Brain pericyte (primary cell): ENCODE results near the gene THOC2.
A peak's percentile ranks its signal among the peaks of the same experiment; 100 is the strongest.
"Not testable (repeated sequence)": the region's sequence is repeated elsewhere in the genome, so short reads cannot be mapped to it uniquely, and the experiment has no call there.

Experiments used
- DNase-seq: peaks from one replicate; pipeline ENCODE4 v3.0.0-alpha.2; 2012; ENCODE audit warnings: low read depth, low spot score

THOC2 gene, protein sequence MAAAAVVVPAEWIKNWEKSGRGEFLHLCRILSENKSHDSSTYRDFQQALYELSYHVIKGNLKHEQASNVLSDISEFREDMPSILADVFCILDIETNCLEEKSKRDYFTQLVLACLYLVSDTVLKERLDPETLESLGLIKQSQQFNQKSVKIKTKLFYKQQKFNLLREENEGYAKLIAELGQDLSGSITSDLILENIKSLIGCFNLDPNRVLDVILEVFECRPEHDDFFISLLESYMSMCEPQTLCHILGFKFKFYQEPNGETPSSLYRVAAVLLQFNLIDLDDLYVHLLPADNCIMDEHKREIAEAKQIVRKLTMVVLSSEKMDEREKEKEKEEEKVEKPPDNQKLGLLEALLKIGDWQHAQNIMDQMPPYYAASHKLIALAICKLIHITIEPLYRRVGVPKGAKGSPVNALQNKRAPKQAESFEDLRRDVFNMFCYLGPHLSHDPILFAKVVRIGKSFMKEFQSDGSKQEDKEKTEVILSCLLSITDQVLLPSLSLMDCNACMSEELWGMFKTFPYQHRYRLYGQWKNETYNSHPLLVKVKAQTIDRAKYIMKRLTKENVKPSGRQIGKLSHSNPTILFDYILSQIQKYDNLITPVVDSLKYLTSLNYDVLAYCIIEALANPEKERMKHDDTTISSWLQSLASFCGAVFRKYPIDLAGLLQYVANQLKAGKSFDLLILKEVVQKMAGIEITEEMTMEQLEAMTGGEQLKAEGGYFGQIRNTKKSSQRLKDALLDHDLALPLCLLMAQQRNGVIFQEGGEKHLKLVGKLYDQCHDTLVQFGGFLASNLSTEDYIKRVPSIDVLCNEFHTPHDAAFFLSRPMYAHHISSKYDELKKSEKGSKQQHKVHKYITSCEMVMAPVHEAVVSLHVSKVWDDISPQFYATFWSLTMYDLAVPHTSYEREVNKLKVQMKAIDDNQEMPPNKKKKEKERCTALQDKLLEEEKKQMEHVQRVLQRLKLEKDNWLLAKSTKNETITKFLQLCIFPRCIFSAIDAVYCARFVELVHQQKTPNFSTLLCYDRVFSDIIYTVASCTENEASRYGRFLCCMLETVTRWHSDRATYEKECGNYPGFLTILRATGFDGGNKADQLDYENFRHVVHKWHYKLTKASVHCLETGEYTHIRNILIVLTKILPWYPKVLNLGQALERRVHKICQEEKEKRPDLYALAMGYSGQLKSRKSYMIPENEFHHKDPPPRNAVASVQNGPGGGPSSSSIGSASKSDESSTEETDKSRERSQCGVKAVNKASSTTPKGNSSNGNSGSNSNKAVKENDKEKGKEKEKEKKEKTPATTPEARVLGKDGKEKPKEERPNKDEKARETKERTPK (N-terminal part only)

DNA sequence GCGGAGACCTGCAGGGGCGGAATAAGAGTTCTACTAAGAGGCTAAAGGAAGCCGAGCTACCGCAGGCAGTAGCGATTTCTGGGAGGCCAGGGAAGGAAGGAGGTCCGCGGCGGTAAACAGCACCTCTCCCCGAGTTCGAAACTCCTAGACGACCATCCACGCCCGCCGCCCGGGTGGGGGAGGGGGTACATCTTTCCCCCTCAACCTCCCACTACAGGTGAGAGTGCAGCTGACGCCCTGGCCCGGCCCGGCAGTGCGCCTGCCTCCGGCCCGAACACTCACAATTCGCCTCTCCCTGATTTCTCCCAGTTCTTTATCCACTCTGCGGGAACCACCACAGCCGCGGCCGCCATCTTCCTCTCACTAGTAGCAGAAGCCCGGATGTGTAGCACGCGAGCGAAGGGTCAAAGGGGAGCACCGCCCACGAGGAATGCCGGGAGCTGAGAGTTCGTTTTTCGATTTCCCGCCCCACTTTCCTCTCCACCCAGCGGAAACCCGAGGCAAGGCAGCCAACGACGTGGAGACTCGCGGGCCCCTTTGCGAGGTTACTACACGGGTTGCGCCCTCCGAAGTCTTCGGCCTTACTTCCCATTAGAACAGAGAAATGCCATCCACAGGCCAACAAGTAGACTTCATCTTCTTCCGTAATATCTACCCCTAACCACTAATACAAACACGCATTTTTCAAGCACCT is at the start of gene THOC2:
TSS of gene THOC2 (minus strand) at position 383 of the 694 bp plus-strand sequence. CDS start at position 353, 30 bp downstream.
- DNase-seq, result peak; percentile 50

DNA sequence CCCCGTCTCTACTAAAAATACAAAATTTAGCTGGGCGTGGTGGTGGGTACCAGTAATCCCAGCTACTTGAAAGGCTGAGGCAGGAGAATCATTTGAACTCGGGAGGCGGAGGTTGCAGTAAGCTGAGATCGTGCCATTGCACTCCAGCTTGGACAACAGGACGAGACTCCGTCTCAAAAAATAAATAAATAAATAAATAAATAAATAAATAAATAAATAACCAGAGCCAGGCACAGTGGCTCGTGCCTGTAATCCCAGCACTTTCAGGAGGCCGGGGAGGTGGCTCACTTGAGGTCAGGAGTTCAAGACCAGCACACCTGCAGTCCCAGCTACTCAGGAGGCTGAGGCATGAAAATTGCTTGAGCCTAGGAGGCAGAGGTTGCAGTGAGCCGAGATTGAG is 48.9 kb upstream of the THOC2 start:
- not testable (repeated sequence) for DNase-seq

DNA sequence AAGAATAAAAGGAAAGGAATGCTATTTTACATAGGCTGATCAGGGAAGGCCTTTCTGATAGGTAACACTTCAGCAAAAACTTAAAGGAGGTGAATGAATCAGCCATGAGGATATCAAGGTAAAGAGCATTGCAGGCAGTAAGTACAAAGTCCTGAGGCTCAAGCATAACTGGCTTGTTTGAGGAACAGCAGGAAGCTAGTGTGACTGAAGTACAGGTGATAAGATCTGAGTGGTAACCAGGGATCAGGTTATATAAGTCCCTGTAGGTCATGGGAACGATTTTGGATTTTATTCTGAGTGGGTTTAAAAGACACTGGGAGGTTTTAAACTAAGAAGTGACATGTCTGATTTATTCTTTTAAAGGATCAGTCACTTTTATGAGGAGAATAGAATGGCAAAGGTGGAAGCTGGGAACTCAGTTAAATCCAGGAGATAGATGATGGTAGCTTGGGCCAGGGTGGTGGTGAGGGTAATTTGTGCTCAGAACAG is 47.1 kb upstream of the THOC2 start:
- DNase-seq, result no peak

DNA sequence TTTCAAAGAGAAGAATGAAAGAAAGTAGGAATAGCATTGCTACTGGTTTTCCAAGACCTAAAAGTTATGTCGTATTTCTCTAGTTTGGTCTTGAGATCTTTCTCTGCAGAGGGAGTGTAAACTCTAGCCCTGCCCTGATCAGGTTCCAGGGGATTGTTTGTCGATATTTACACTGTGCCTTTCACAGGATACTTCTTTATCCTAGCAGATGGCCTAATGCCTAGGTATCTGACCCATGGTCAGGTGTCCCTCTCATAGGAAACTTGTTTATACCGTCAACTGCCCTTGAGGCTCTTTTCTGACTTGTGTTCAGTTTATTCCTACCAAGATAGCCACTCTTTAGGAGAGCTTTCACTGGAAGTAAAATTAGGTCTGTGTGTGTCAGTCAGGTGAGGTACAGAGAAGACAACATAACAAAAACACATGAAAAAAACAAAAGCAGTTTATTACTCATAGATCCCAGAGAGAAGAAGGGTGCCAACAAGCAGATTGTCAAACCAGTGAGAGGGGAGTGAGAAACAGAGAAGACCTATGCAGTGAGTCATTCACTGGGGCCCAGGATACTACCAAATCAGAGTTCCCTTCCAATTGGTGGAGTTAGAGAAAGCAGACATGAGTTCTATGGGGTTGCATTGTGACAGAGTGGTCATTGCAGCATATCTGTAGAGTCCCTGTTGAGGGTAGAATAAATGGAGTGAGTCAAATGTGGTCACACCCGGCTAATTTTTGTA is 40.6 kb upstream of the THOC2 start:
- no peak for DNase-seq

DNA sequence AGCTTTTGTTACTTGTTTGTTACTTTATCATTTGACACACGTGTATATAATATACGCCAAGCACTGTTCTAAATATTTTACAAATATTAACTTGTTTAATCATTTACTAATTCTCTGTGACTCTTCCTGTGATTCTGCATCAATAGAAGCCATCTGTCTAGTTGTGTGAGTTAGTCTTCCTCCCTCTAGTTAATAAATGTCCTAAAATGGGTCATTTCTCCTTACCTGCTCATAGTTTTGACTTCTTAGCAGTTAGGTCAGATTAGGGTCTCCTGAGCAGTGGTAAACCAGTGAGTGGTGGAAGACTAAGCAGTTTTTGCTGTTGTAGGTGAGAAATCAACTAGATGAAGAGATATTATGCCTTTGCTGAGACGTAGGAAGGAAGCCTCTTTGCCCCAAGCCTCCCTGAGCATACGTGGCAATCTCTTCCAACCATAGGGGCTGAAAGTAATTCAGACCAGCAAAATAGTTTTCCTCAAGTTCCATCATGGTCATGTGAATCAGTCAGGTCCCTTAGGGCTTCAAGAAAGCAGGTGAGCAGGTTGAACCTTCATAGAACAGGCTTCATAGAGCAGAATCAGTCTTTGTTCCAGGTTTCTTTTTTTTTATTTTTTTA is 38.7 kb upstream of the THOC2 start:
- no peak for DNase-seq

DNA sequence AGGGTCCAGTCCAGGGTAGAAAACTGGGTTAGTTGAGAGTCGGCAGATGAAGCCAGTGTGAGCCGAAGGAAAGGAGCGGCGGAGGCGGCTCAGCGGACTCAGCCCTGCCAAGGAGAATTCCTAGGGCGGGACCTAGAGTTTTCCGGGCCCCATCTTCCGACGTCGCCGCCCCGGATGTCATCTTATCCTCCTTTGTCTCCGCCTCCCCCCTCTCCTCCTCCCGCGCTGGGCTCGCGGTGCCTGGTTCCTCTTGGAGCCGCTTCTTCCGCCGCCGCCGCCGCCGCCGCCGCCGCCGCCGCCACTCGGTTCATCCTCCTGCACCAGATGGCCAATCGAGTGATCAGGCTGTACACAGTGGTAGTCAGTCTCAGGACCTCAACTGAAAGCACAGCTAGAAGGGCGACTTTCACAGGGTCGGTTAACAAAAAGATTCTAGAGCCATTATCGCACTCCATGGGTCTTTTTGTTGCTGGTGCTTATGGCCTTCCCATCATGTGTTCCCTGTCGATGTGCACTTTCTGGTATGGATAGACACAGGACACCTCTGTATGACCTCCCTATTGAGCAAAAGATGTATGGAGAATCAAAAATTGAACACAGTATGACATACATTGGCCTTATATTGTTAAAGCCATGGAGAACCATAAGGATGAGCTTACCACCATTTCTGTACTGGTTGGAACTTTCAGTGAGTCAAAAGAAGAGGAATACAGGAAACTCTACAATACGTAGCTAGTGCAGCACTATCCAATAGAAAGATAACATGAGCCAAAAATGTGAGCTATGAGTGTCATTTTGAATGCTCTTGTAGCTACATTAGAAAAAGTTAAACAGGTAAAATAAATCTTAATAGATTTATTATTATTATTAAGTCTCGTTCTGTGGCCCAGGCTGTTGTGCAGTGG is 32.4 kb upstream of the THOC2 start:
- DNase-seq, result peak; percentile 57

DNA sequence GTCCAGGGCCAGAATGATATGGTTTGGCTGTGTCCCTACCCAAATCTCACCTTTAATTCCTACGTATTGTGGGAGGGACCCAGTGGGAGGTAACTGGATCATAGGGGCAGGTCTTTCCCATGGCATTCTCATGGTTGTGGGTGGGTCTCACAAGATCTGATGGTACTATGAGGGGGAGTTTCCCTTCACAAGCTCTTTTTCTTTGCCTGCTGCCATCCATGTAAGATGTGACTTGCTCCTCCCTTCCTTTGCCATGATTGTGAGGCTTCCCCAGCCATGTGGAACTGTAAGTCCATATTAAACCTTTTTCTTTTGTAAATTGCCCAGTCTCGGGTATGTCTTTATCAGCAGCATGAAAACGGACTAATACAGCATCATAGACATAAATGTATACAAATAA is 27.0 kb upstream of the THOC2 start:
- DNase-seq, result not testable (repeated sequence)

DNA sequence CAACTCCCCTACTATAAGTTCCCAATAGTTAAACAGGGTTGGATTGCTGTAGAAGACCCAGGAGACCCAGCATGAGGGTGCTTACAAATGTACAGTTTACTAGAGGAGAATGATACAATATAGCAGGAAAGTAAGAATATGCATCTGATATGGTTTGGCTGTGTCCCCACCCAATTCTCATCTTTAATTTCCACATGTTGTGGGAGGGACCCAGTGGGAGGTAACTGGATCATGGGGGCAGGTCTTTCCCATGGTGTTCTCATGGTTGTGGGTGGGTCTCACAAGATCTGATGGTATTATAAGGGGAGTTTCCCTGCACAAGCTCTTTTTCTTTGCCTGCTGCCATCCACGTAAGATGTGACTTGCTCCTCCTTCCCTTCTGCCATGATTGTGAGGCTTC is 24.9 kb upstream of the THOC2 start:
- not testable (repeated sequence) for DNase-seq

DNA sequence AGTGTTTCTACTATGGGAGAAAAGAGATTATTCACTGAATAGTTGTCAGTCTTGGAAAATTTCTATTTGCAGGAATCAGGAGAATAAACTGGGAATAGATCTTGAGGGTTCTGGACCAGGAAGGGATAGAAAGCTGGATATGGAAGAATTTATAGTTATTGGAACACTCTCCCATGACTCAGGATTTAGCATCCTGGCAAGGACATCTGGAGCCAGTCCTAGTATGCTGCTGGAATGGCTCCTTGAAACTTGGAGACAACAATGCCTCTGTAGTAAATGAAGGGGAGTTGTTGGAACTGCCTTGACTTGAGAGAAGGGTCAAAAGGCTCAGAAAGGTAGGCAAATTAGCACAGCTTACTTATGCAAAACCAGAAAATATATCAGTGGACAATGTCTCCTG is 23.5 kb upstream of the THOC2 start:
- DNase-seq, result no peak

DNA sequence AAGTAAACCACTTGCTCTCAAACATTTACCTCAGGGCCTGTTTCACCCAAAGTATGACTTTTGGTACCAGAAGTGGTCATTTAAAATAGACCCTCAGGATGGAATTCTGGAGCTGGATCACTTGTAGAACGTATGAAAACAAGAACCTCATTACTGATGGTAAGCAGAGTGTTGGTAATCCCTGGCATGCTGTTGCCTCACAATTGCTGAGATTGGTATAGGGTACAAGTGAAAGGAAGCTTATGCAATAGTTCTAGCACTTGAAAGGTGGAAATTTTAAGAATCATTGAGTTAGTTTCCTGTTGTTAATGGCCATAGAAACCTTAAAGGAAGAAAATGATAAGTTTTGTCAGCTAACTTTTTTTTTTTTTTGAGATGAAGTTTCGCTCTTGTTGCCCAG is 22.3 kb upstream of the THOC2 start:
- no peak for DNase-seq

DNA sequence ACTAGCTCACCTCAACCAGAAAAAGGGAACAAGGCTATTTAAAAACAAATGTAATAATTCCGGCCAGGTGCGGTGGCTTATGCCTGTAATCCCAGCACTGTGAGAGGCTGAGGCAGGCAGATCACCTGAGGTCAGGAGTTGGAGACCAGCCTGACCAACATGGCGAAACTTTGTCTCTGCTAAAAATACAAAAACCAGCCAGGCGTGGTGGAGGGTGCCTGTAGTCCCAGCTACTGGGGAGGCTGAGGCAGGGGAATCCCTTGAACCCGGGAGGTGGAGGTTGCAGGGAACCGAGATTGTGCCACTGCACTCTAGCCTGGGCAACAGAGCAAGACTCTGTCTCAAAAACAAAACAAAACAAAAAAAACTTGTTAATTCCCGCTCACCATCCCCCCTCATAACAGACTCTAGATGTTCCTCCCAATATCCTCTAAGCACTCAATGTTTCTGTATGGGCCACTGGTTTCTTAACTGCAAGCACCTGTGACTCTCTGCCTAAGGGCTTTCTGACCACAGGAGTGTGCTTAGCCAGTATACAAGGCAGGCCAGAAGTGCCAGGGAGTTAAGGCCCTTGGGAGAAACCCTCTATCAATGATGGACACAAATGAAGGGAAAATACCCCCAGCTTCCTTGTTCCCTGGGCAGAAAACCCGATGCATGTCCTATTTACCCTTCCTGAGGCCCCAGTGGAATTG is 21.0 kb upstream of the THOC2 start:
- DNase-seq, result no peak

DNA sequence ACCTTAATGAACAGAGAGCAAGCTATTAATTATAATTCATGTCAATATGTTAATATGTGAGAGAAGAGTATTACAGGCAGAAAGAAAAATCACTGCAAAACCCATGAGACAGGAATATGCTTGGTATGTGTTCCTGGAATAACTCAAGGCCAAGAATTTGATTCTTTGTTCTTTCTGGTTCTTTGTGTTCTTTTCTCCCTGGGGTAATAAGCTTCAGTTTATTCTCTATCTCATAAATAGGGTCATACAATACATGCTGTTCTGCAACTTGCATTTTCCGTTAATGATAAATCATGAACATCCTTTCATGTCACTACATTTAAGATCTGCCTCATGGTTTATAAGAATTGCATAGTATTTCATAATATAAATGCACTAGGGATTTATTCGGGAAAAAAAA is 16.8 kb upstream of the THOC2 start:
- DNase-seq, result no peak

DNA sequence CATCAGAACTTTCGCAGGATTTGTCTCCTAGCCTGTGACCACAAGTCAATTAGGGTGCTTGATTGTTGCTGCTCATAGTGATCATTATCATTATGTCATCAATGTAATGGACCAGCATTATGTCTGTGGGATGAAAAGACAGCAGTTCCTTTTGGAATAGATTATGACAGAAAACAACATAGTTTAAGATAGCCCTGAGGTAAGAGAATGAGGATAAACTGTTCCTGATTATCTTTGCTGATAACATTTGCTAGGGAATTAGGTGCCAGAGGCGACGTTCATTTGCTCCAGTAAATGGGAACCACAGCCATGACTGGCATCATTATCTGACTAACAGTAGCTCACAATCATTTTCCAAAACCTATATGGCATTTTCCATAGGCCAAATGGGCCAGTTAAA is 12.7 kb upstream of the THOC2 start:
- DNase-seq, result no peak

DNA sequence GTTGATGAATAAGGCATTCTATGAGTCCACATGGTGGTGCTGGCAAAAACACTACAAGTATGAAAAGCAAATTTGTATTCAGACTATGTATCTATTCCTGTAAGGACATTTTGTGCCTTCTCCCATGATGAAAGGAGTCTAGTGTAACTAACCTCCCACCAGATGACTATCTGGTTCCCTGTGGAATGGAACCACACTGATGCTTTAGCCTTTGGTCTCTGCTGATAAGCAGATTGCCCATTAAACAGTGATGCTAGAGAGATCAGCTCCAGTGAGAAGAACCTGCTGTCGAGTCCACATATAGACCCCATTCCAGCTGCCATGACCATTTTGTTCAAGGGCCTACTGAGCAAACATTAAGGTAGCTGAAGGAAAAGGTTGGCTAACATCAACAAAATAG is 10.5 kb upstream of the THOC2 start:
- no peak for DNase-seq

DNA sequence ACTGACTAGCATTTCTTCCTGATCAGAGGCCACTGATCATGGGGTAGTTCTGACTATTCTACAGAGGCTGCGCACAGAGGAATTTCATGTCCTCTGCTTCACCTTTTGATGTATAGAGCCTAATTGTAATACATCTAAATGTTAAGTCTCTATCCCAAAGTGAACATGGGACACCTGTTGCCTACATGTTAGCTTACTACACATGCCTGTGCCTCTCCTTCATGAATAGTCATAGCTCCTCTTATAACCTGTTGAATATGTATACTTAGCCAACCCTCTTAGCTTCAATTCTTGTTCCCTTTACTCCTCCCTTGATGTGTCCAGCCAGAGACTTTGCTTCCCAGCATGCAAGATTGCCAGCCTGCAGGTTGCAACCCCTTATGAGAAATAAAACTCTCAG is 9.6 kb upstream of the THOC2 start:
- no peak for DNase-seq

DNA sequence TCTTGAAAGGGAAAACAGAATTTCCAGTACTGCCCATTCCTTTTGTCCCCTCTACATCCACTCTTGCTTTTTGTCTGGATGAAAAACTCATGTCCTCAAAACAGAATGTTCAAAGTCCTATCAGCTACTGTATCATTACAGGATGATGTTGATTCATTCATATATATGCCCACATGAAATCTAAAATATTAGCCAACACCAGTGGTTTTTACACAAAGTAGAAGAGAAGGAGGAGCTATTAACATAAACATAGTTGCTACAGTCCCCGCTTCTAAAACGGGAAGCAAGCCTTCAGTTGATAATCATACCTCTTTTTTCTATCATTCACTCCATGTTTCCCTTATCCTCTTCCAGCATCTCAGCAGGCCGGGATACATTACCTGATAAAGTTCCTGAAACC is 7.7 kb upstream of the THOC2 start:
- DNase-seq, result no peak

DNA sequence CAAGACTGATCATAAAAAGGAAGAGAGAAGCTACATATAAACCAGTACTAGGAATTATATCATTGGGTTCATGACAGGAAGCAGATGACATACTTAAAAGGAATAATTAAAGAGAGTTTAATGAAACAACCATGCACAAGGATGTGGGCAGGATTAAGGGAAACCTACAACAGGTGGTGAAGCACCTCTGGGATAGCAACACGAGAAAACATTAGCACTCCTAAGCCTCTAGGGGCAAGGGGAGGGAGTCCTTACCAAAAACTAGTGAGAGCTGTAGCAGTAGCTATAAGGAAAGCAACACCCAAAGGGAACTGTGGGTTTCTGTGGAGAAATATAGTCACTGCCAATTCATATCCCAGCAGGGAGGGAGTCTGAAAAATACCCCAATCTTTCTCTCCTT is 7.2 kb upstream of the THOC2 start:
- DNase-seq, result no peak

DNA sequence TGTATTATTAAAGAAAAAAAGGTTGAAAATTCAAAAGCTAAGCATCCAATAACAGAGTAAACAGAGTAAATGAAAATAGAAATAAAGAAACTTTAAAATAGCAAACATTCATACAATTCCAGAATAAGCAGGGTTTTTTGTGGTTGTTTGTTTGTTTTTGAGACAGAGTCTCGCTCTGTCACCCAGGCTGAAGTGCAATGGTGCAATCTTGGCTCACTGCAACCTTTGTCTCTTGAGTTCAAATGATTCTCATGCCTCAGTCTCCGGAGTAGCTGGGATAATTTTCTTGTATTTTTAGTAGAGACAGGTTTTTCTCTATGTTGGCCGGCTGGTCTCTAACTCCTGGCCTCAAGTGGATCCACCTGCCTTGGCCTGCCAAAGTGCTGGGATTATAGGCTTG is 6.6 kb upstream of the THOC2 start:
- DNase-seq, result no peak
